ENCODE data around the gene ADSL. TPM values are rescaled to one million over a fixed set of nuclear protein-coding genes. Genes with fewer than 3 reads are reported as not detected.

Gene ADSL
- total and polyA plus RNA-seq, 9 of the 15 experiments (the other 6 are each of a cell fraction or from before 2014, with no cell fraction given): 112 to 322 (median 146) TPM

- Histone ChIP-seq H3K79me2 (ENCODE audit: control insufficient read depth, insufficient read depth, low read length) (no peaks in the 10 kb centered on the region; the same call in 2 of the 3 replicates), H3K4me2 (ENCODE audit: insufficient read depth, low read length) (no peak overlapping the region), H3K36me3 (ENCODE audit: control insufficient read depth, insufficient read depth, low read length) (peaks cover 17% of the 10 kb centered on the region; the same call in 2 of the 3 replicates), H4K20me1 (replicated peaks; ENCODE audit: control insufficient read depth, insufficient read depth, low read length) (no peaks in the 10 kb centered on the region), H3K27me3 (ENCODE audit: control insufficient read depth in 2 of 2, insufficient read depth in 2 of 2, low read length in 2 of 2) (no peaks in the 10 kb centered on the region), H3K4me1 (replicated peaks in 1 of 2; ENCODE audit: control insufficient read depth in 2 of 2, insufficient read depth in 2 of 2, low read length in 2 of 2) (peaks cover 4 to 6% of the 10 kb centered on the region in 2 experiments; a peak in 3 of 5 replicates), H2AFZ (ENCODE audit: low read depth, low read length) (no peak overlapping the region), H3K9me3 (replicated peaks; ENCODE audit: control insufficient read depth, insufficient read depth, low read depth, low read length) (no peaks in the 10 kb centered on the region), H3K9me1 (ENCODE audit: control insufficient read depth, insufficient read depth, low read length) (peaks cover 3% of the 10 kb centered on the region), H3K9ac (ENCODE audit: insufficient read depth in 1 of 2, low read depth in 2 of 2, low read length in 2 of 2) (no peak overlapping the region), H3K4me3 (no peak overlapping the region), H3K27ac (ENCODE audit: extremely low read depth, low read depth, low read length) (no peak overlapping the region)
- TF ChIP-seq ZNF586 (CRISPR knock-in tag; conservative IDR thresholded peaks at IDR 0.05): no peak
- no peak for TF ChIP-seq BACH1 (tag; IDR thresholded peaks at IDR 0.05)
- TF ChIP-seq EP300 (IDR thresholded peaks at IDR 0.05; ENCODE audit: low read length): no peak
- no peak for TF ChIP-seq ZNF780A (CRISPR knock-in tag; IDR thresholded peaks at IDR 0.05)
- no peak for TF ChIP-seq RCOR1 (IDR thresholded peaks at IDR 0.05; ENCODE audit: borderline replicate concordance in 1 of 2, low read depth in 2 of 2, low read length in 2 of 2)
- TF ChIP-seq MEF2D (tag; conservative IDR thresholded peaks at IDR 0.05; ENCODE audit: low read depth): no peak
- TF ChIP-seq SP2 (IDR thresholded peaks at IDR 0.05; ENCODE audit: extremely low read depth, low read depth, low read length, poor library complexity, severe bottlenecking): no peak
- peak; percentile 25; the same call in 1 of the 2 replicates for TF ChIP-seq RFX1 (IDR thresholded peaks at IDR 0.05)
- ChIA-PET CTCF (ENCODE audit: low intra/inter-chr PET ratio) (no interaction called here), POLR2A (interaction anchor here (1.1 kb wide), 1 partner anchor 15 kb away, joined by 3 read pairs; no protein-coding TSS in a partner anchor)
- no peak for DNase-seq (ENCODE audit: extremely low read depth in 1 of 4, low spot score in 3 of 4)
- BruUV-seq (replicated peaks): no TSS peak
- in situ Hi-C loops (cut with MboI) (no loop called here), intact Hi-C loops (cut with micrococcal nuclease) (no loop called here)
- no peak for FAIRE-seq
- no peak for ATAC-seq
- 73% methylated on average over 4 of the region's 4 CpGs for WGBS (ENCODE audit: insufficient coverage, low coverage, missing lambda C conversion rate)
Observed at GRCh38 chr22:40396882-40397281, 50.6 kb downstream of the ADSL start.

Measured in K562 (cell line).